ENCODE measurements around the gene CXCR1.
"Not testable (repeated sequence)": the region's sequence is repeated elsewhere in the genome, so short reads cannot be mapped to it uniquely, and the experiment has no call there.

The CXCR1 gene

DNA sequence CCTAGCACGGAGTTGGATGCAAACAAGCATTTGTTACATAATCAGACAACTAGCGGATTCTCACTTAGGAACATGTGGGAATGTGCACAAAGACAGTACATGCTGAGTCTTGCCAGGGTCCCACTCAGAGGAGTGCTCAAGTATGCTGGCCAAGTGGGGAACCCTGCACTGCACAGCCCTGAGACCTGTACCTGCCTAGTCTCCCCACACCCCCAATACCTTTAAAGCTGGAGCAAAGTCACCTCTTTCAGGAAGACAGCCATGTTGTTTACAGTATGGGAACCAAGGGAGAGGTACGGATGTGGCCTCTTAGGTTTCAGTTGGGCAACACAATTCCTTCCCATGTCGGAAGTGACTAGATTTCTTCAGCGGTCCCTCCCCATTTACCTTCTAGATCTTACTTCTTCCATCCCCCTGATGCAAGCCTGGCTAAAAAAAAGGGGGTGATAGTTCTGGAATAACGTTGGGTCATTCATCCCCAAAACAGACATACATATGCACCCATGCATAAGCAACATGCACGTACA lies 10.7 kb downstream of the CXCR1 start:
- FAIRE-seq = no peak

GRCh38 chr2:218152777-218153176 lies 14.0 kb downstream of the CXCR1 start:
- FAIRE-seq = no peak

DNA sequence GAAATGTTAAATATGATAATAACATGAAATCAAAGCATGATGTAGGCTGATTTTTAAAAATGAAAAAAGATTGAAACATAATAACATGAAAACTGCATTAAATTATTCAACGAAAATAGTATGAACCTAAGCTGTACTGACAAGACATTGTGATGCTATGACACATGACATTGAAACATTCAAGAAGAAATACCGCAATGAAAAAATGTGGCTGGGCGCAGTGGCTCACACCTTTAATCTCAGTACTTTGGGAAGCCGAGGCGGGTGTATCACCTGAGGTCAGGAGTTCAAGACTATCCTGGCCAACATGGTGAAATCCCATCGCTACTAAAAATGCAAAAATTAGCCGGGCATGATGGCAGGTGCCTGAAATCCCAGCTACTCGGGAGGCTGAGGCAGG lies 14.6 kb downstream of the CXCR1 start:
- no peak for FAIRE-seq

DNA sequence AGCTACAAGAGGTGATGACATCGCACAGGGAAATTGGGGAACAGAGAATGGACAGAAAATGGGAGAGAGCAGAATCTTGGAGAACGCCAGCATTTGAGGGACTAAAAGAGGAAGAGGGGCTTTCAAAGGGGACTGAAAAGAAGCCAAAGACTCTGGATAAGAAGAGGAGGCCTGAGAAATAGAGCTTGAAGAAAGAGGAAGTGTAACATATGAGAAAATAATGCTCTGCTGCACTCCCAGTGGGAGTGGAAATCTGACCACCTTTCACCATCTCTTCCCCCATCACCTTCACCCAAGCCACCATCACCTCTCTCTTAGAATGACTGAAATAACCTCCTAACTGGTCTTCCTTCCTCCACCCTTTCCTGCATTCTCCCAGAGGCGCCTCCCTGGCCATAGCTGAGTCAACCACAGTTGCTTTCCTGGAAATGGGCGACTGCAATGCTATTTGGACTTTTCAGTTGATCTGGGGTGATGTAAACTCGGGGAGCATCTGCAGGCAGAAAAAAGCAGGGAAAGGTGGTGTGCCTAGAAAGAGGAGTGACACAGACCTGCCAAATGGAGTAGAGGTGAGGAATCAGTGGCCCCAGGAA lies 16.8 kb downstream of the CXCR1 start:
- no peak for FAIRE-seq

- no peak for FAIRE-seq
Measured at GRCh38 chr2:218149098-218149497, 17.7 kb downstream of the CXCR1 start.

GRCh38 chr2:218146056-218146455 lies 20.7 kb downstream of the CXCR1 start:
- no peak for FAIRE-seq

DNA sequence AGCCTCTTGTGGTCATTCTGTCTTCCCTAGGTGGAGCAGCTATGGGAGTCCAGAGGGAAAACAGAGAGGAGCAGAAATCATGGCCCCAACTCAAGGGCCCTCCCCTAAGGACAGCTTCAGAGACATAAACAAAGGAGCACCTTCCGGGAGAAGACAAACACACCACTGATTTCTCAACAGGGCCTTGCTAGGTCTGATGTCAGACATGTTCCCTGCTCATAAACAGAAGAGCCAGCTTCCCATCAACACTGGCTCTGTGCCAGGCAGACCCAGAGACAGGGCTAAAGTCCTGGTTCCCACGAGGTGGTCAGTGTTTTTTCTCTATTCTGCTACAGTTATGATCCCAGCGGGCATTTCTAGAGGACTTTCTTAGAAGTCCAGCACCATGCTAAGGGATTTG lies 21.6 kb downstream of the CXCR1 start:
- FAIRE-seq = no peak

- no peak for FAIRE-seq
Measured at GRCh38 chr2:218138047-218138446, 28.7 kb downstream of the CXCR1 start.

DNA sequence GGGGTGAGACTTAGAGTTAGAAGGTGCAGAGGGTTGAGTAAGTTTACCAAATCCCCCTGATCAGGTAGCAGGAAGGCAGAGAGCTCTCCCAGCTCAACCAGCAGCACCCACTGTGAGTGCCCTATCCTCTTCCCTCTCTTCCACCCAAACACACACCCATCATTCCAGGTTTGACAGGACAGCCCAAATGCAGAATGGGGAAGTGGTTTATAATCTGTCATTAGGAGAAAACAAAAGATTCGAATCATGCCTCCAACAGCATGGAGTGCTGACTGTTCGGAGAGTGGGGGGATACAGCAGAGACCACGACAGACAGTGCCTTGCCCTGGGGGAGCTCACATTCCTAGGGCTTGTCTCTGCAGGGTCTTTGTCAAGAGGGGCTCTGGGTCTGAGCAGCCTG lies 29.2 kb downstream of the CXCR1 start:
- FAIRE-seq = no peak

GRCh38 chr2:218130822-218131221 lies 35.9 kb downstream of the CXCR1 start:
- no peak for FAIRE-seq

DNA sequence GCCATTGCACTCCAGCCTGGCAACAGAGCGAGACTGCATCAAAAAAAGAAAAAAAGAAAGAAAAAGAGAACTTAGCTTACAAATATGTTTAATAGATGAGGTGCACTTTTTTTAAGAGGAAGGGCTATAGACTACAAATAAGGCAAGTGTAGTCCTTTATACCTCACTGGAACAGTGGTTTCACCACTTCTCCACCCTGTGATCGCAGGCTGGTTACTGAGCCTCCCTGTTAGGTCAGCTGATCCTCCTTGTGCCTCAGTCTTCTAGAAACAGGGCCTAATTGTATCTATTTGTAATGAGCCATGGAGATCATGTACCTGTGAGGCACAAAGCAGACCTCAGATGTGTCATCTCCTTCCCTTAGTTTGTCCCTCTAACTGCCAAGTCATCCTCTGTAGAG lies 36.4 kb downstream of the CXCR1 start:
- FAIRE-seq = no peak

- FAIRE-seq = no peak
Measured at GRCh38 chr2:218129458-218130135, 37.2 kb downstream of the CXCR1 start.

DNA sequence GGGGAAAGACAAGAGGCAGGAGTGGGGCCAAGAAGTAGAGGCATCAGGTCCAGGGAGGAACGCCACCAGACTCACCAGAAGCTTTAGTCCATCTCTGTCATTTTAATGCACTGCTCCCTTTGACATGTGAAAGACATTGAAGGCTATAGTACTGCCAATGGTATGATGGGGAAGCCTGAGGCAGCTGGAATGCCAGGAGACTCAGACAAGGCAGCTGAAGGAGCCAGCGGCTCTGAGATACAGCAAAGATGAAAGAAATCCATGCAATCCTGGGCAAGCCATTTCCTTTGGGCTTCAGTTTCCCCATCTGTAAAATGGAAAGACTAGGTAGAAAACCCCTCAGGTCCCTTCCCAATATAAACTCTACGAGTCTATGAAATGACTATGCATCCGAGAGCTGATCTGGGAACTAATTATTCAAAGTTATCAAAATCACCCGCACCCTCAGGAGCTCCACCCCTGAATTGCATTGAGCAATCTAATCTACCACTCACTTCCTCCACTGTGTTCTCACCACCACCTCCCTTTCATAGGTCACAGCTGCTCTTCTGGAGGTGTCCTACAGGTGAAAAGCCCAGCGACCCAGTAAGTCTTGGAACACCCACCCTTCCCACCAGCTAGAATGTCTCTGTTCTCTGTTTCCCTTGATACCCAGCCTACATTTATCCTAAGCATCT lies 37.8 kb downstream of the CXCR1 start:
- no peak for FAIRE-seq

- FAIRE-seq = no peak
Measured at GRCh38 chr2:218127929-218128455, 38.8 kb downstream of the CXCR1 start.

GRCh38 chr2:218125626-218126080 lies 41.1 kb downstream of the CXCR1 start, which contains the start of gene CXCR2:
Gene CXCR2 (plus strand): TSS chr2:218126028. CDS start chr2:218134802, 8,774 bp downstream.
- no peak for FAIRE-seq

DNA sequence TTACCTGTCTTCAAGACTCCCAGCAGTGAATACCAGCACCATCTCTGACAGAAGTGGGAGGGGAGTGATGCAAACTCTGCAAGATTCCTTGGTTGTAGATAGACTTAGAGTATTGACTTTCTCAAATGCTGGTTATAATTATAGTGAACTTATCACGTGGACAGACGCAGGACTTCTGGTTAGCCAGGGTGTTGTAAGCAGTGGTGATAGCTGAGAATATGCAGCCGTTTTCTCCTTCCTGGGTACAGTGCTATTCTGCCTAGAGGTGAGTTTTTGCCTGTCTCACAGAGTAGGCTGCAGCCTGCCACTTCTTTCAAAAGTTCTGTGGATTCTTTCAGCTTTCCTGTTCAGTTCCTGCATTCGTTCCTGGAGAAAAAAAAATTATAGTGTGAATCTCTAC lies 41.7 kb downstream of the CXCR1 start:
- no peak for FAIRE-seq

GRCh38 chr2:218123986-218124385 lies 42.8 kb downstream of the CXCR1 start:
- FAIRE-seq = no peak

- not testable (repeated sequence) for FAIRE-seq
Measured at GRCh38 chr2:218122286-218122685, 44.5 kb downstream of the CXCR1 start.

DNA sequence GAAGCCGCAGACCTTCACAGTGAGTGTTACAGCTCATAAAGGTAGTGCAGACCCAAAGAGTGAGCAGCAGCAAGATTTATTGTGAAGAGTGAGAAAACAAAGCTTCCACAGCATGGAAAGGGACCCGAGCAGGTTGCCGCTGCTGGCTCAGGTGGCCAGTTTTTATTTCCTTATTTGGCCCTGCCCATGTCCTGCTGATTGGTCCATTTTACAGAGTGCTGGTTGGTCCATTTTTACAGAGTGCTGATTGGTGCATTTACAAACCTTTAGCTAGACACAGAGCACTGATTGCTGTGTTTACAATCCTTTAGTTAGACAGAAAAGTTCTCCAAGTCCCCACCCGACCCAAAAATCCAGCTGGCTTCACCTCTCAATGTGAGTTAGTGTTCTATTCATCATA lies 45.0 kb downstream of the CXCR1 start:
- FAIRE-seq = not testable (repeated sequence)

All from islet of Langerhans (tissue), 1 donor.